Stimulated activated CD8-positive, alpha-beta memory T cell treated with anti-CD3 and anti-CD28 coated beads, Interleukin-4, amount 100 ng/mL, for 48 hours (primary cell): Measurements from ENCODE around the gene SEC23B.

Experiments
- DNase-seq: peaks from one replicate; pipeline ENCODE4 v3.0.0-alpha.2; 2020

The SEC23B gene

DNA sequence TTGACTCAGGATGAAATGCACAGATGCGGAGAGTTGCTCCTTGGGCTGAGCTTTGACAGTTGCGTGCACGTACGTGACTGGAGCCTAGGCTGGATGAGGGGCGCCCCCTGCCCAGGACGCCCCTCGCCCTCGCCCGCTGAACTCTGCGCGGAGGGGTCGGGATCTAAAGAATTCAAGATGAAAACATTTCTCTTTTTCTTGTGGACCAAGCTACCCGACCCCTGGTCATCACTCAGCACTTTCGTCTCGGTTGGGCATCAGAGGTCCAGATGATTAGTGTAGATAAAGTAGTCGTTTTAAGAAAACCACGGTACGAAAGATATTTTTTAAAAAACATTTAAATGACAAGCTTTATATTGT is 80.8 kb downstream of the SEC23B start:
- DNase-seq = peak; percentile 30

- DNase-seq = no peak
Measured at GRCh38 chr20:18589941-18590674, 82.4 kb downstream of the SEC23B start.

- no peak for DNase-seq
Measured at GRCh38 chr20:18596270-18596669, 88.5 kb downstream of the SEC23B start.

GRCh38 chr20:18609741-18610140 is 102.0 kb downstream of the SEC23B start:
- DNase-seq = no peak
